Hepatocyte (in vitro differentiated cells): Measurements from ENCODE around the gene PPHLN1. TPM values are rescaled to one million over a fixed set of nuclear protein-coding genes. Genes with fewer than 3 reads are reported as not detected.
"Not testable (repeated sequence)": the region's sequence is repeated elsewhere in the genome, so short reads cannot be mapped to it uniquely, and the experiment has no call there.

Experiments
- DNase-seq: peaks from one replicate; pipeline ENCODE4 v3.0.0-alpha.2; 2016; ENCODE audit warnings: low spot score
- H2AFZ ChIP-seq: fragments of 200-600 bp; sonication (generic); 2 replicates; pipeline ENCODE4 v1.6.0; 2016; ENCODE audit warnings: antibody characterized with exemption, mild to moderate bottlenecking
- H3K27ac ChIP-seq: fragments of 200-600 bp; sonication (generic); 2 replicates; pipeline ENCODE4 v1.5.1; 2016; ENCODE audit warnings: mild to moderate bottlenecking
- H3K27me3 ChIP-seq: fragments of 200-600 bp; sonication (generic); 2 replicates; pipeline ENCODE4 v1.6.1; 2016
- H3K36me3 ChIP-seq: fragments of 200-600 bp; sonication (generic); replicated peaks from 2 replicates; pipeline ENCODE4 v1.5.1; 2016; ENCODE audit warnings: low read depth; ENCODE audit not compliant: insufficient read depth
- H3K4me1 ChIP-seq: fragments of 200-600 bp; sonication (generic); 2 replicates; pipeline ENCODE4 v1.5.1; 2016; ENCODE audit warnings: mild to moderate bottlenecking, moderate library complexity; ENCODE audit not compliant: insufficient read depth
- H3K4me2 ChIP-seq: fragments of 200-600 bp; sonication (generic); 2 replicates; pipeline ENCODE4 v1.6.0; 2016
- H3K4me3 ChIP-seq: fragments of 200-600 bp; sonication (generic); 2 replicates; pipeline ENCODE4 v1.5.1; 2016; ENCODE audit warnings: mild to moderate bottlenecking
- H3K79me2 ChIP-seq: fragments of 200-600 bp; sonication (generic); 2 replicates; pipeline ENCODE4 v1.6.0; 2017; ENCODE audit warnings: mild to moderate bottlenecking
- H3K9me2 ChIP-seq: fragments of 200-600 bp; sonication (generic); replicated peaks from 2 replicates; pipeline ENCODE4 v1.6.0; 2017; ENCODE audit warnings: mild to moderate bottlenecking; ENCODE audit not compliant: insufficient read depth
- H3K9me3 ChIP-seq: fragments of 200-600 bp; sonication (generic); 2 replicates; pipeline ENCODE4 v1.5.1; 2016; ENCODE audit warnings: low read depth, mild to moderate bottlenecking
- H4K20me1 ChIP-seq: fragments of 200-600 bp; sonication (generic); 2 replicates; pipeline ENCODE4 v1.6.0; 2016; ENCODE audit warnings: mild to moderate bottlenecking; ENCODE audit not compliant: insufficient read depth, poor library complexity, severe bottlenecking
- EZH2 ChIP-seq: fragments of 200-600 bp; sonication (generic); IDR thresholded peaks from 2 replicates; pipeline ENCODE4 v1.6.1; 2016; ENCODE audit warnings: antibody characterized with exemption, mild to moderate bottlenecking, borderline replicate concordance
- EZH2phosphoT487 ChIP-seq: fragments of 200-600 bp; sonication (generic); IDR thresholded peaks from one replicate; pipeline ENCODE4 v1.6.1; 2018; ENCODE audit warnings: antibody characterized with exemption, mild to moderate bottlenecking, low read depth, moderate library complexity; ENCODE audit not compliant: unreplicated experiment, severe bottlenecking
- WGBS: methylation state at CpG from one replicate; pipeline ENCODE4 v1.1.6; 2016; ENCODE audit warnings: low lambda C conversion rate; ENCODE audit errors: missing lambda C conversion rate; 5-methylcytosine and 5-hydroxymethylcytosine counted together
- polyA plus RNA-seq: library from polyadenylated mRNA; unstranded; fragments of >200 nt; fragmentation: Nextera tagmentation; extraction: Ambion mirVana; gene quantifications from 2 replicates; pipeline ENCODE4 v1.2.1, GENCODE V29; 2016
- total RNA-seq: library from RNA; depleted of rRNA; stranded (reverse); fragments of >200 nt; gene quantifications from 2 replicates; pipeline ENCODE4 v1.2.3, GENCODE V29; 2014
- TF ChIP-seq, protein P1 (sequence below): fragments of 200-600 bp; sonication (generic); IDR thresholded peaks from 2 replicates; pipeline ENCODE4 v1.5.1; 2016; ENCODE audit warnings: antibody characterized with exemption, mild to moderate bottlenecking; ENCODE audit not compliant: poor library complexity

PPHLN1 gene
- total and polyA plus RNA-seq, 2 experiments from 2014 or later: 38.1 to 65.4 TPM

DNA sequence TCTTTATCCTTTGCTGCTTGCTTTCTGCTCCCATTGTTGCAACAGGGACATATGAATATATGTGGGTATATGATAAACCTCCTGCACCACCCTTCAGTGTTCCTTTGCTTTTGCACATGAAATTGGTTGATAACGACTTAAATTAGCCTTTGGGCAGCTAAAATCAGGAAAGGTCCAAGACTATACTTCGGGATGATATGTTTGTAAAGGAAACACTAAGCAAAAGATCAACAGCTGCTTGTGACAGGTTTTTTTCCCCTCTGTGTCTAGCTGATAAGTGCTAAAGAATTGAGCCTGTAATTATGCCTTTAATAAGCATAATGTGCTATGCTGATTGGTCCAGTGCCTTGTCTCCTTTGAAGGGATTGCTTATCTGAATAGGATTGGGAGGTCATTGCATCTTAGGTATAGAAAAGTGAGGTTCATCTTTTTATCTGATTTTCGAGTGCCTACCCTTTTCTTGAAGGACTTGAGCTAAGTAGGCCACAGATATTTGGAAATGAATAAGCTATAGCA lies 59.4 kb downstream of the PPHLN1 start:
- Histone ChIP-seq H3K36me3 (no peaks in the 10 kb centered on the region), H3K4me3 (no peak overlapping the region), H3K27ac (no peak overlapping the region), H3K4me2 (no peak overlapping the region), H2AFZ (no peak overlapping the region), H3K79me2 (no peaks in the 10 kb centered on the region), H3K9me2 (no peaks in the 10 kb centered on the region), H3K27me3 (no peaks in the 10 kb centered on the region), H4K20me1 (no peaks in the 10 kb centered on the region), H3K4me1 (no peaks in the 10 kb centered on the region), H3K9me3 (no peaks in the 10 kb centered on the region)
- WGBS: 92% methylated on average over 3 of the region's 3 CpGs
- no peak for DNase-seq
- TF ChIP-seq EZH2phosphoT487 (no peak), EZH2 (no peak)
- TF ChIP-seq, protein P1, sequence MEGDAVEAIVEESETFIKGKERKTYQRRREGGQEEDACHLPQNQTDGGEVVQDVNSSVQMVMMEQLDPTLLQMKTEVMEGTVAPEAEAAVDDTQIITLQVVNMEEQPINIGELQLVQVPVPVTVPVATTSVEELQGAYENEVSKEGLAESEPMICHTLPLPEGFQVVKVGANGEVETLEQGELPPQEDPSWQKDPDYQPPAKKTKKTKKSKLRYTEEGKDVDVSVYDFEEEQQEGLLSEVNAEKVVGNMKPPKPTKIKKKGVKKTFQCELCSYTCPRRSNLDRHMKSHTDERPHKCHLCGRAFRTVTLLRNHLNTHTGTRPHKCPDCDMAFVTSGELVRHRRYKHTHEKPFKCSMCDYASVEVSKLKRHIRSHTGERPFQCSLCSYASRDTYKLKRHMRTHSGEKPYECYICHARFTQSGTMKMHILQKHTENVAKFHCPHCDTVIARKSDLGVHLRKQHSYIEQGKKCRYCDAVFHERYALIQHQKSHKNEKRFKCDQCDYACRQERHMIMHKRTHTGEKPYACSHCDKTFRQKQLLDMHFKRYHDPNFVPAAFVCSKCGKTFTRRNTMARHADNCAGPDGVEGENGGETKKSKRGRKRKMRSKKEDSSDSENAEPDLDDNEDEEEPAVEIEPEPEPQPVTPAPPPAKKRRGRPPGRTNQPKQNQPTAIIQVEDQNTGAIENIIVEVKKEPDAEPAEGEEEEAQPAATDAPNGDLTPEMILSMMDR: no peak

DNA sequence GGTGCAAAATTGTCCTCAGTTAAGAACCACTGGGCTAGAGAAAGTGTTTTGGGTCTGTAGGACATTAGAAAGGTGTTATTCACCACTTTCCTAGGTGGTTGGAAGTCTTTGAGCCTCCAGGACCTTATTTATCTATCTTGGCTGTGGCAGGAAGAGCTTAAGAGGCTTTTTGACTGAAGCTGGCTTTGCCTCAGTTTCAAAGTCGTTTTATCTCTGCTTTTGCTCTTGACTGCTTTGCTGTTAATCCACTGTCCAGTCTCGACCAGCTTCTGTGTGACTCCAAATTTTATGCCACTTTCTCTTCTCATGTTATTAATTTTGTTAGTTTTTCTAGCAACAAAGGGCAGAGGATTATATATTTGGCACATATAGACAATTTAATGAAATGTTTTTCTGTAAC lies 60.3 kb downstream of the PPHLN1 start:
- no peaks in the 10 kb centered on the region for H3K36me3 ChIP-seq
- H3K4me3 ChIP-seq: no peak overlapping the region
- no peak overlapping the region for H3K4me2 ChIP-seq
- no peaks in the 10 kb centered on the region for H3K27me3 ChIP-seq
- no peaks in the 10 kb centered on the region for H3K9me2 ChIP-seq
- TF ChIP-seq EZH2phosphoT487 (no peak), EZH2 (no peak)
- TF ChIP-seq, protein P1: no peak
- WGBS: 20% methylated on average over 2 of the region's 2 CpGs
- no peak overlapping the region for H2AFZ ChIP-seq
- DNase-seq: no peak
- H4K20me1 ChIP-seq: no peaks in the 10 kb centered on the region
- H3K4me1 ChIP-seq: no peaks in the 10 kb centered on the region
- H3K27ac ChIP-seq: no peak overlapping the region
- H3K9me3 ChIP-seq: no peaks in the 10 kb centered on the region
- no peaks in the 10 kb centered on the region for H3K79me2 ChIP-seq

DNA sequence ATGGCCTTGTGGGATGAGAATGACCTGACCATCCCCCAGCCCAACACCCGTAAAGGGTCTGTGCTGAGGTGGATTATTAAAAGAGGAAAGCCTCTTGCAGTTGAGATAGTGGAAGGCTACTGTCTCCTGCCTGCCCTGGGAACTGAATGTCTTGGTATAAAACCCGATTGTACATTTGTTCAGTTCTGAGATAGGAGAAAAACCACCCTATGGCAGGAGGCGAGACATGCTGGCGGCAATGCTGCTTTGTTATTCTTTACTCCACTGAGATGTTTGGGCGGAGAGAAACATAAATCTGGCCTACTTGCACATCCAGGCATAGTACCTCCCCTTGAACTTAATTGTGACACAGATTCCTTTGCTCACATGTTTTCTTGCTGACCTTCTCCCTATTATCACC lies 62.1 kb downstream of the PPHLN1 start:
- not testable (repeated sequence) for H3K36me3 ChIP-seq, H3K4me2 ChIP-seq, DNase-seq, H3K27ac ChIP-seq, H3K79me2 ChIP-seq, H3K9me3 ChIP-seq, H3K4me3 ChIP-seq, H3K27me3 ChIP-seq, H3K4me1 ChIP-seq, H2AFZ ChIP-seq, H3K9me2 ChIP-seq, H4K20me1 ChIP-seq
- 87% methylated on average over 5 of the region's 5 CpGs for WGBS

DNA sequence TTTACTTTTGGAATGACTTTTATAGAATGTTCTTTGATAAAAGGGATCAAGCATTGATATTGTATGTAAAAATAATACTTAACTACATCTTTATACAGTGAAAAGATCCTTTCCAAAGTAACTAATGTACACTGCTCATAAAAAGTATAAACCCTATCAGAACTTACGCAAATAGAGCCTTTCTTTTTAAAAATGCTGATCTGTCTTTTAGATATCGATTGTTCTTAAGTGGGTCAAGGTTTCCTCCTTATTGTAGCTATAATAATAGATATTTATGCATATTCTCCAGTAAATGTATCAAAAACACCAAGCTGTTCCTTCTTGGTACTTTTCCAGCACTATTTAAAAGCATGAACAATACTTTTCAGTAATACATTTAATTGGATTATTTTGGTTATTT lies 68.5 kb downstream of the PPHLN1 start:
- DNase-seq: no peak
- no peak for TF ChIP-seq EZH2
- TF ChIP-seq EZH2phosphoT487: no peak
- TF ChIP-seq, protein P1: no peak
- Histone ChIP-seq H3K4me2 (no peak overlapping the region), H3K27ac (no peak overlapping the region), H3K9me2 (no peaks in the 10 kb centered on the region), H2AFZ (no peak overlapping the region), H4K20me1 (no peaks in the 10 kb centered on the region), H3K4me1 (no peaks in the 10 kb centered on the region), H3K79me2 (no peaks in the 10 kb centered on the region), H3K9me3 (no peaks in the 10 kb centered on the region), H3K27me3 (no peaks in the 10 kb centered on the region), H3K36me3 (no peaks in the 10 kb centered on the region), H3K4me3 (no peak overlapping the region)
- WGBS: 92% methylated on average over 2 of the region's 2 CpGs
